MG63 (cell line): Measurements from ENCODE around the gene THAP10. TPM values are rescaled to one million over a fixed set of nuclear protein-coding genes. Genes with fewer than 3 reads are reported as not detected.
"Not testable (repeated sequence)": the region's sequence is repeated elsewhere in the genome, so short reads cannot be mapped to it uniquely, and the experiment has no call there.

Source experiments
- DNase-seq: peaks from one replicate; pipeline ENCODE4 v3.0.0-alpha.2; 2020
- H3K27me3 ChIP-seq: fragments of 250-450 bp; sonication (Bioruptor Pico); 2 replicates; pipeline ENCODE4 v1.5.1; 2020; ENCODE audit warnings: mild to moderate bottlenecking, moderate library complexity
- H3K36me3 ChIP-seq: fragments of 250-450 bp; sonication (Bioruptor Pico); 2 replicates; pipeline ENCODE4 v1.5.1; 2020; ENCODE audit warnings: mild to moderate bottlenecking, moderate library complexity
- H3K4me3 ChIP-seq: fragments of 250-450 bp; sonication (Bioruptor Pico); 2 replicates; pipeline ENCODE4 v1.5.1; 2020; ENCODE audit warnings: mild to moderate bottlenecking, moderate library complexity
- H3K9me3 ChIP-seq: fragments of 250-450 bp; sonication (Bioruptor Pico); 2 replicates; pipeline ENCODE4 v1.5.1; 2020; ENCODE audit warnings: mild to moderate bottlenecking, moderate library complexity
- total RNA-seq: library from RNA; depleted of rRNA; stranded (reverse); fragments of >200 nt; shearing (Covaris generic); gene quantifications from 2 replicates; pipeline ENCODE4 v1.2.3, GENCODE V29; 2014; ENCODE audit warnings: low replicate concordance; rRNA removed

Gene THAP10
- 5.6 and 8.9 TPM in 2 replicates for total RNA-seq

DNA sequence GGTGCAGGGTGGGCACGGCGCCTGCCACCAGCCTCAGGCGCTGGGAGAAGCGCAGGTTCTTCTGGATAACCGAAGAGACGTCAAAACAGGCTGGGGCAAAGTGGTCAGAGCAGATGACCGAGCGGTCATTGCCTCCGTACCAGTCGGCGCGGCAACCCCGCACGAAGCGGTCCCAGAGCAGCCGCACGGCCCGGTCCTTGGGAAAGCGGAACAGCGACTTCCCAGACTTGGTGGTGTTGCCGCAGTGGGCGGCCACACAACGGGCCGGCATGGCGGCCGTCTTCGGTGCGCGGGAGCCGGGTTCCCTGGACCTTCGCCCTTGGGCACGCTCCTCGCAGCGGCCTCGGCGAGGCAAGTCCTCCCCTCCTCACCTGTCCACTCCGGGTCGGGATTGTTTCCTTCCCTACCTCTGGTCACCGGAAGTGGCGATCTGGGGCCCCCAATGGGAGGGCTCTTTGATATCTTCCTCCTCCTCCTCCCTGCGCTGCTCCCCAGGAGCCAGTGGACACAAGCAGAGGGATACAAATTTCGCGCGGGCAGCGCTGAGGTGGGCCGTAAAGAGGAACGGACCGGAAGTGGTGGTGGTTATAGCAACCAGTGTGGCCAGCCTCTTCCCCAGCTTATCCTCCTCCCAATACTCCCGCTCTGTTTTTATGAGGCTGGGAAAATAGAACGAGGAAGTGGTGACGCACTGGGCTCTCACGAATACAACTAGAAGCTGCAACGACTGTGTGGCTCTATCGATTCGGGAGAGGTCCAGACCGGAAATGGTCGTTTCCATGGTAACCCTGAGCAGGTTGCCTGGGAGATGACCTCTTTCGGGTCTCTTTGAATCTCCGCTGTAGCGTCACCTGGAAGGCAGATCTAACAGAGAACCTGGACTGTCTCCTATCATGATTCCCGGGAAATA is at the start of gene THAP10, which contains the start of gene LRRC49:
Gene THAP10 (minus strand): TSS at position 432 of the 910 bp plus-strand sequence. CDS start 161 bp downstream, at position 271.
Gene LRRC49 (plus strand): TSS at position 825 of the 910 bp plus-strand sequence. CDS start 69 bp downstream, at position 894.
- H3K9me3 ChIP-seq: no peaks in the 10 kb centered on the region
- peak; percentile 94 for DNase-seq
- H3K36me3 ChIP-seq: peaks cover 4% of the 10 kb centered on the region; the same call in 1 of the 2 replicates
- H3K4me3 ChIP-seq: peak within 1 kb of the TSS; percentile 81
- no peaks in the 10 kb centered on the region for H3K27me3 ChIP-seq

DNA sequence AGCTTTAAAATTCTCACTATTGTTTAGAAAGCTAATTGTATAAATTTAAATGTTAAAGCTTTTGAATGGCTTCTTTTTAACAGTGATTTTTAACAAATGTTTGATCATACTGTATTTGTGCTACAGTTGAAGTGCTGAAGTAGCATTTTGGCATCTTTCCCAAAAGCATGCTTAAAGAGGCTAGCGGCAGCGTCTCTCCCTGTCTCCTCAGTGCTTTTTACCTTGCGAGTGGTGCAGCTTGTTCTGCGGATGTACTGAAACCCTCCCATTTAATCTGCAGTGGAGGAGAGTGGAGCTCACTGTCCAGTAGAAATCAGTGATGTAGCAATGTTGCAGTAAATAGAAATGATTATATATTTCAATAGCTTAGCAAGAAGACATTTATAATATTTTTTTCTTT is 44.1 kb upstream of the THAP10 start:
- DNase-seq: no peak
- no peaks in the 10 kb centered on the region for H3K27me3 ChIP-seq

DNA sequence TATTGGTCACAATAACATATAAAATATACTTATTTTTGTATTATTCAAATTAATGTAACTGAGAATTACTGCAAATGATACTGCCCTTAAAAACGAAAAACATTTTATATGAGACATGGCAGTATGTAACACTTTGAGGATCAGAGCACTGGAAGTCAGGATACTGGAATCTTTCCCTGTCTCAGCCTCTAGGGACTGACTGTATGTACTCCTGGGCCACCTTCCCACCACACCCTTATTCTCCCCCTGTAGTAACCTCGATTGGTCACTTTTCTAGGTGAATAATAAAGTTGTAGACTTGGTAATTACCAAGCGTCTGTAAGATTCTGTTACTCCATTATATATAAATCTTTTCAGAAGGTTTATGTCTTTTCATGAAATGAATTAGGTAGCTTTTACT is 43.4 kb upstream of the THAP10 start:
- Histone ChIP-seq H3K4me3 (no peak overlapping the region), H3K27me3 (no peaks in the 10 kb centered on the region), H3K36me3 (no peaks in the 10 kb centered on the region), H3K9me3 (no peaks in the 10 kb centered on the region)
- no peak for DNase-seq

More for the DNA sequence above, 44.1 kb upstream of the THAP10 start:
- Histone ChIP-seq H3K4me3 (no peak overlapping the region), H3K9me3 (no peaks in the 10 kb centered on the region), H3K36me3 (no peaks in the 10 kb centered on the region)

DNA sequence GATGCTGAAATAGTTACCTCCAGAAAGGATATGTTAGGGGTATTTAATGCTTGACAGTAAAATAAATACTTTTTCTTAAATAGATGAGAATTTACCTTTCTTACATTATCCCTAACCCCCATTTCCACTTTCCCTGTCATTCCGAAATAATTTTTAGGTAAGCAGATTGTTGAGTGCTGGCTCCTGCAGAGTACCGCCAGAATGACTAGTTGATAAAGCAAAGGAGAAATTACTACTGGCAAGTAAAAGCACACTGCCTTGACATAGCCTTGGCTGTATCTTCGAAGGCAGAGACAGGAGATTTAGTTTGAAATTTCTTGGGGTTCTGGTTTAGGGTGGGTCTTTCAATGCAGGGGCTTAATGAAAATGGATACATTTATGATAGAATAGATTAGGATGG is 41.2 kb upstream of the THAP10 start:
- Histone ChIP-seq H3K36me3 (no peaks in the 10 kb centered on the region), H3K27me3 (no peaks in the 10 kb centered on the region), H3K9me3 (no peaks in the 10 kb centered on the region; the same call in none of the 2 replicates), H3K4me3 (no peak overlapping the region)
- DNase-seq: no peak

DNA sequence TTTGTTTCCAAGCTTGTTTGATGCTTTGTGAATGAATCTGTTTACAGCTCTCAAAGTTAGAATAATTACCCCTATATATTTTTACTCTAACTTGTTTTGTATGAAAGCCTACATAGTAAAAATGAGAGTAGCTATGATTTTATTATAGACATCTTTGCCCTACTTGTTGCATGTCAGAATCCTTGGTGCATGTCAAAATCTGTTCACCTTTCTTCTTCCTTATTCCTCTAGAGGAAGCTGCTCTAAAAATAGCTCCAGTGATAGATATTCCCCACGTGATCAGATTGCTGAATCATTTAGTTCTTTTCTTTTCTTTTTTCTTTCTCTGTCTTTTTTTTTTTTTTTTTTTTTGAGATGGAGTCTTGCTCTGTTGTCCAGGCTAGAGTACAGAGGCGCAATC is 40.2 kb upstream of the THAP10 start:
- no peak for DNase-seq
- H3K9me3 ChIP-seq: peaks cover 4% of the 10 kb centered on the region
- H3K4me3 ChIP-seq: no peak overlapping the region
- H3K27me3 ChIP-seq: no peaks in the 10 kb centered on the region
- H3K36me3 ChIP-seq: no peaks in the 10 kb centered on the region

DNA sequence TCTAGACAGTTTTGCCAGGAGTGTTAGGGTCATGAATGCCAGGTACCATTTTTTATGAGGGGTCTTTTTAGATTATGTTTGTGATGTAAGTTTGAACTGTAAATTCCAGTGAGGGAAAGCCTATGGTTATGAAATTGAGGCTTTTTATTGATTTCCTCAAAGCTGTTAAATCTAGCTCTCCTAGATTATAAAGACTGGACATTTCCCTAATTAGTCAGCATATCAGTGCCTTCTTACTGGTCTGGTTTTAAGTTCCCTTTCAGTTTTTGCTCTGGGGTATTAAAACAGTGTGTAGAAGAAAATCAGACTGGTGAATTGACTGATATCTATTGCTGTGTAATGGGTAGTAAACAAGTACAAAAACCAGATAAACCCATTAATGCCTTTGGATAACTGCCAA is 39.6 kb upstream of the THAP10 start:
- no peak overlapping the region for H3K4me3 ChIP-seq
- DNase-seq: no peak
- H3K9me3 ChIP-seq: peaks cover 4% of the 10 kb centered on the region
- H3K27me3 ChIP-seq: no peaks in the 10 kb centered on the region
- no peaks in the 10 kb centered on the region for H3K36me3 ChIP-seq

DNA sequence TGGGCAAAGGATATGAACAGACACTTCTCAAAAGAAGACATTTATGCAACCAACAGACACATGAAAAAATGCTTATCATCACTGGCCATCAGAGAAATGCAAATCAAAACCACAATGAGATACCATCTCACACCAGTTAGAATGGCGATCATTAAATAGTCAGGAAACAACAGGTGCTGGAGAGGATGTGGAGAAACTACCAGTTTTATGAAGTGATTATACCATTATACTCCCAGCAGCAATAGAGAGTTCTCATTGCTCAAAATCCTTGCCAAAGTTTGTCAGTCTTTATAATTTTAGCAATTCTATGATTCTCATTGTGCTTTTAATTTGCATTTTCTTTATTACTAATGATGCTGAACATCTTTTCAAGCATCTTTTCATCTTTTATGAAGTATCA is 34.7 kb upstream of the THAP10 start:
- not testable (repeated sequence) for H3K9me3 ChIP-seq, H3K27me3 ChIP-seq, H3K4me3 ChIP-seq, H3K36me3 ChIP-seq, DNase-seq

DNA sequence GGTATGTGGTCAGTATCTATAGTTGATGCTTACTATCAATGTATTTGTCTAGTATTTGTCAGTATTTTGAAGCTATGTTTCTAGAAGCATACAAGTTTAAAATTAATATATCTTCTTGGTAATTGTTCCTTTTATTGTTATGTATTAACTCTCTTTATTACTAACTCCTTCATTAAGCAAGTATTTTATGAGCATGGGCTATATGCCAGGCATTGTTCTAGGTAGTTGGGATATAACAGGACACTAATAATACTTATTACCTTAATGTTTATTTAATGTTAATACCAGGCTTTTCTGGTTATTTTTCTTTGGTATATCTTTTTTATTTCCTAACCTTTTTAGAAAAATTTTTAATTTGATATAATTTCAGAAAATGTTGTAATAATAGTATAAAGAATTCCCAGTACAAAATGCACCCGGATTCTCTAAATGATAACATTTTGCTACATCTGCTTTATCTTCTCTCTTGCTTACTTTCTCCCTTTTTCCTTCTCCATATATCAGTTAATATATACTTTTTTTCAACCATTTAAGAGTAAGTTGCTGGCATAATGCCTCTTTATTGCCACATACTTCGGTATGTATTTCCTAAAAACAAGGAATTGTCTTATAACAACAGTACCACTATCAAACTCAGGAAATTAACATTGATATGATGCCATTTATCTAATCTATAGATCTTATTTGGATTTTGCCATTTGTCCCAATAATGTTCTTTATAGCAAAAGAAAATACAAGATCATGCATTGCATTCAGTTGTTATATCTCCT is 31.3 kb upstream of the THAP10 start:
- Histone ChIP-seq H3K4me3 (no peak overlapping the region), H3K9me3 (peaks cover 4% of the 10 kb centered on the region; the same call in 1 of the 2 replicates), H3K27me3 (no peaks in the 10 kb centered on the region), H3K36me3 (no peaks in the 10 kb centered on the region)
- no peak for DNase-seq

DNA sequence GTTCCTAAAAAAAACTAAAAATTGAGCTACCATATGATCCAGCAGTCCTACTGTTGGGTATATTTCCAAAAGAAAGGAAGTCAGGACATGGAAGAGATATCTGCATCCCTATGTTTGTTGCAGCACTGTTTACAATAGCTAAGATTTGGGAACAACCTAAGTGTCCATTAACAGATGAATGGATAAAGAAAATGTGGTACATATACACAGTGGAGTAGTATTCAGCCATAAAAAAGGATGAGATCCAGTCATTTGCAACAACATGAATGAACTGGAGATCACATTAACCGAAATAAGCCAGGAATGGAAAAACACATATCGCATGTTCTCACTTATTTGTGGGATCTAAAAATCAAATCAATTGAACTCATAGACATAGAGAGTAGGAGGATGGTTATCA is 29.9 kb upstream of the THAP10 start:
- no peak overlapping the region for H3K4me3 ChIP-seq
- no peaks in the 10 kb centered on the region for H3K36me3 ChIP-seq
- no peaks in the 10 kb centered on the region for H3K27me3 ChIP-seq
- no peaks in the 10 kb centered on the region for H3K9me3 ChIP-seq
- no peak for DNase-seq

DNA sequence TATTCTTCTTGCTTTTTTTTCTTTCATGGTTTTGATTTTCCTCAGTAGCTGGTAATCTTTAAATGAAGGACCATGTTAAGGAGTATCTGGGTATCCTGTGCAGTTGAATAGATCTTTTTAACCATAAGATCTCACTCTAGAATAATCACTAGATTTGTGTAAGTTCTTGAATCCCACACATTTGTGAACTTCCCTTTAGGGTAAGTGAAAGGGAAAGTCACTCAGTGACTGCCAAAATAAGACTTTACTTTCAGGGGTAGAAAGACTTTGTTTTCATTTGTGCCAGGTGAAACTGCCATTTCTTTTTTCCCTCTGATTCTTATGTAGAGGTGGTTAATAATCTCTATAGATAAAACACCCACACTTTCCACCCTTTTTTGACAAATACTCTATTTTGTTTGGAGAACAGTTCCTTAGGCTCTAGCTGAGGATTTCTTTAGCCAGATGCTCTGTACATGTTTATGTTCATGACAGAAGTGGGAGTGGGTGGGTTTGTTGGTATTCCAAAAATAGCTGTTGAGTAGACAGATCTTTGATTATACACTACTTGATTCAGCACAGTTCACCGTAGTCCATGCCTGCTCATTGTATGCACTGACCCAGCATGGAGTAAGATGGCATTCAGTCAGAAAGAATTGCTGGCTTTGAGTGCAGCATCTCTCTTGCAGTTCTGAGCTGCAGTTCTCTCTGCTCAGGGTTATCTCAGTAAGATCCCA is 28.9 kb upstream of the THAP10 start:
- H3K9me3 ChIP-seq: no peaks in the 10 kb centered on the region
- H3K27me3 ChIP-seq: no peaks in the 10 kb centered on the region
- no peak for DNase-seq
- H3K36me3 ChIP-seq: no peaks in the 10 kb centered on the region
- H3K4me3 ChIP-seq: no peak overlapping the region

DNA sequence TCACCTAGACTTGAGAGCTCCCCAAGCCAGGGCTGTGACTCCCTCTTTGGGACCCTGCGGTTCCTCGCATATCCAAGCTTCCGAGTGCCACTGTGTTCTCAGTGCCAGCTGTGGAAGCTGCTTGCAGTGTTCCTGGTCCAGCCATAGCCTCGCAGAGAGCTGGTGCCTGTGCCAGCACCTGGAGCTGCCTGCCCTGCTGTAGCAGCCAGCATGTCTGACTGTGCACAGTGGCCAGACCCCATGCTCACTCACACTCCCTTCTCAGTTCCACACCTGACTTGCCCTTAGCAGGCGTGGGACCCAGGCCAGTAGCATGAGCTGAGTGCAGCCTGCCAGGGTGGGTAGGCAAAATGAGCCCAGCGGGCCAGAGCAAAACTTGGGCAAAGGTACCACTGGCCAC is 25.7 kb upstream of the THAP10 start:
- Histone ChIP-seq H3K27me3 (no peaks in the 10 kb centered on the region), H3K9me3 (no peaks in the 10 kb centered on the region), H3K4me3 (no peak overlapping the region), H3K36me3 (no peaks in the 10 kb centered on the region)
- no peak for DNase-seq

DNA sequence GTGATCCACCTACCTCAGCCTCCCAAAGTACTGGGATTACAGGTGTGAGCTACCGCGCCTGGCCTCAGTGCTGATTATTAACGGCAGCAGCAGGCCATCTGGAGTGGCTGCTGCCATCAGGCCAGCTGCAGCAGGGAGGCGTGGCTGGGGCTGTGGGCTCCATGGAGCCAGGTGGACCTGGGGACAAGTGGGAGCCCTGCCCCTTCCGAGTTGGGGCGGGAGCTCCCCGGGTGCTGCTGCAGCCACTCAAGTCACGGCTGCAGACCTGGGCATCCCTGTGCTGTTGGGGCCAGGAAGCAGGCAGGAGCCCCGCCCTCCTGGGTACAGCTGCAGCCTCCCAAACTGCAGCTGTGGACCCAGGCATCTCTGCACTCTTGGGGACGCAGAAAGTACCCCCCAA is 24.3 kb upstream of the THAP10 start:
- no peaks in the 10 kb centered on the region for H3K27me3 ChIP-seq
- H3K4me3 ChIP-seq: no peak overlapping the region
- no peaks in the 10 kb centered on the region for H3K9me3 ChIP-seq
- no peak for DNase-seq
- H3K36me3 ChIP-seq: no peaks in the 10 kb centered on the region

DNA sequence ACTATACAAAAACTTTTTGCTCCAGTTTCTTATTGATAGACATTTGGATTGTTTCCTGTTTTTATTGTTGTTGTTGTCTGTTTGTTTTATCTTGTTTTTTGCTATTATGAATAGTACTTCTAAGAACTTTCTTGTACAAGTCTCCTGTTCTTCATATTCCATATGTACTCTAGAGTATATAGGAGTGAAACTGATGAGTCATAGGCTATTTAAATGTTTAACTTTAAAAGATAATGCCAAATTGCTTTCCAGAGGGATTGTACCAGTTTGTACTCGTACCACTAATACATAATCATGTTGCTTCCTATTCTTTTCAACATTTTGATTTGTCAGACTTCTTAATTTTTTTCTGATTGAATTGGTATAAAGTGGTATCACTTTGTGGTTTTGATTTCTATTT is 20.0 kb upstream of the THAP10 start:
- no peaks in the 10 kb centered on the region for H3K27me3 ChIP-seq
- H3K36me3 ChIP-seq: peaks cover 11% of the 10 kb centered on the region
- H3K4me3 ChIP-seq: no peak overlapping the region
- peaks cover 20% of the 10 kb centered on the region for H3K9me3 ChIP-seq
- no peak for DNase-seq

DNA sequence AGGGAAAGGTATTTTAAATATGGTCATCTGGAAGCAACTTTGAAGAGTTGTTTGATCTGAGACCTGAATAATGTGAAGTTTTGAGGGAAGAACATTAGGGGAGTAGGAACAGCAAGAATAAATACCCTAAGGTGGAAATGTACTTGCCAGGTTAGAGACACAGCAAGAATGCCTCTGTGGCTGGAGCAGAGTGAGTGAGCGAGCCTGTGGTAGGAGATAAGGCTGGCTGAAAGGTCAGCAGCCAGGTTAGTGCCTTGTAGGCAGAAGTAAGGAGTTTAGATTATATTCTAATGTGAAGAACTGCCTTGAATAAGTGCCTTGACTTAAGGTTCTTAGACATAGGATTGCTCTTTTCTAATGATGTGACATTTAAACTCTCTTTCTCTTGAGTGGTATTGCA is 18.7 kb upstream of the THAP10 start:
- Histone ChIP-seq H3K36me3 (peaks cover 16% of the 10 kb centered on the region), H3K4me3 (no peak overlapping the region), H3K27me3 (no peaks in the 10 kb centered on the region), H3K9me3 (peaks cover 23% of the 10 kb centered on the region)
- DNase-seq: no peak

DNA sequence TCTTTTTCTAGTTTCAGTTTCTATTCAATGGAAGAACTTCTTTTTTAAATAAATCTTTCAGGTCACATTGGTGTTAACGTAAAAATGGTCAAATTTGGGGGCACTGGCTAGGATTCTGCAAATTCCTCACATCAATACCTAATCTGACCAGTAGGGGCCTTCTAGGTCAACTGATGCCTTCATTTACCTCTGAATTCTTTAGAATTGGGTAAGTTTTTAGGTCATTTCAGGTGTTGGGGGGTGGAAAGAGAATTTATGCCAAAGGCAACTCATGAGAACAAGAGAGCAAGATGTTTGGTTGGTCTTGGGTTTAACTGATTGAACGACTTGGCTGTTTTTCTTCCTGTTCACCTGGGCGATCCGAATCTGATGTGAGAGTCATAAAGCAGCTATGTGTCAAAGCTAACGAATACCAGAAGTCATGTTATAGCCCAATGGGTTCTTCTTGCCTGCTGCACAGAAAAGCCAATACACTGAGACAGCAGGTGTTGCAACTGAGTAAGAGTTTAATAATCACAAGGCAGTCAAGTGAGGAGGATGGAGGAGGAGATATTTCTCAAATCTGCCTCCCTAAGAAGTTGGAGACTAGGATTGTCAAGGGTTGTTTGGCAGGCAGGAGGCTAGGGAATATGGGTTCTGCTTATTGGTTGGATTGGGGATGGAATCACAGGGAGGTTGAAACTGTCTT is 15.7 kb upstream of the THAP10 start:
- Histone ChIP-seq H3K9me3 (peaks cover 23% of the 10 kb centered on the region), H3K4me3 (no peak overlapping the region), H3K36me3 (peaks cover 19% of the 10 kb centered on the region), H3K27me3 (no peaks in the 10 kb centered on the region)
- no peak for DNase-seq

DNA sequence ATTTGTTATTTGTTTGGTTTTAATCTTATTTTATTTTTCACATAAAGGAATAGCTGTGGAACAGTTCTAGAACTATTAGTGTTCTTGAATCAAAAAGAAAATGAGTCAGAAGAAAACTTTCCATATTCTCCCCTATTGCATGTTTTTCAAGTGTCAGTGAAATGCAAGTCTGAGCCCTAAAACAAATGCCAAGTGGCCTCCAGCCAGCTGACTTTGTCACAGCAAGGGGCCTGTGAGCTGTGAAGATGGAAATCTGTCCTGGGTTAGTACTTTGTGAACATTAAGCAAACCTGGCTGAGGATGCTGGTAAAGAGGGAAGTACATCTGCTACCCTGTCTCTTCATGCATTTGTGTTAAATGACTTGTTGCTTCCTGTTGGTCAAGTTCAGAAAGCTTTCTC is 14.6 kb upstream of the THAP10 start:
- H3K9me3 ChIP-seq: peaks cover 23% of the 10 kb centered on the region
- H3K36me3 ChIP-seq: peaks cover 22% of the 10 kb centered on the region
- H3K4me3 ChIP-seq: no peak overlapping the region
- no peaks in the 10 kb centered on the region for H3K27me3 ChIP-seq
- DNase-seq: peak; percentile 36
